Measurements from ENCODE around the gene BRD7.

The BRD7 gene

GRCh38 chr16:50373345-50373701 is 4.5 kb upstream of the BRD7 start:
- Mint-ChIP-seq H3K9me3 (no peaks in the 10 kb centered on the region), H3K36me3 (ENCODE audit: low read depth) (no peaks in the 10 kb centered on the region), H3K4me1 (peaks cover 26% of the 10 kb centered on the region), H3K27me3 (ENCODE audit: low read depth, poor library complexity) (peaks cover 3% of the 10 kb centered on the region), H3K27ac (no peak overlapping the region), H3K4me3 (no peak overlapping the region)
- DNase-seq, result no peak
- no peak for TF ChIP-seq CTCF (IDR thresholded peaks at IDR 0.05)

GRCh38 chr16:50372611-50373344 is 4.0 kb upstream of the BRD7 start:
- no peak for DNase-seq
- no peaks in the 10 kb centered on the region for H3K9me3 Mint-ChIP-seq
- no peak overlapping the region for H3K27ac Mint-ChIP-seq
- H3K27me3 Mint-ChIP-seq (ENCODE audit: low read depth, poor library complexity), result peaks cover 3% of the 10 kb centered on the region
- no peak for TF ChIP-seq CTCF (IDR thresholded peaks at IDR 0.05)
- H3K4me1 Mint-ChIP-seq, result peaks cover 31% of the 10 kb centered on the region
- H3K4me3 Mint-ChIP-seq, result no peak overlapping the region
- no peaks in the 10 kb centered on the region for H3K36me3 Mint-ChIP-seq (ENCODE audit: low read depth)

- peaks cover 3% of the 10 kb centered on the region for H3K27me3 Mint-ChIP-seq (ENCODE audit: low read depth, poor library complexity)
- DNase-seq, result peak; percentile 56
- TF ChIP-seq CTCF (IDR thresholded peaks at IDR 0.05), result peak; percentile 31
- H3K4me1 Mint-ChIP-seq, result peaks cover 37% of the 10 kb centered on the region
- H3K27ac Mint-ChIP-seq, result no peak overlapping the region
- no peak overlapping the region for H3K4me3 Mint-ChIP-seq
- H3K36me3 Mint-ChIP-seq (ENCODE audit: low read depth), result no peaks in the 10 kb centered on the region
- H3K9me3 Mint-ChIP-seq, result no peaks in the 10 kb centered on the region
Measured at GRCh38 chr16:50371936-50372595, 3.3 kb upstream of the BRD7 start.

GRCh38 chr16:50371036-50371716 is 2.4 kb upstream of the BRD7 start:
- TF ChIP-seq CTCF (IDR thresholded peaks at IDR 0.05), result no peak
- Mint-ChIP-seq H3K36me3 (ENCODE audit: low read depth) (peaks cover 1% of the 10 kb centered on the region), H3K4me1 (peaks cover 46% of the 10 kb centered on the region), H3K4me3 (no peak overlapping the region), H3K9me3 (no peaks in the 10 kb centered on the region), H3K27ac (no peak overlapping the region), H3K27me3 (ENCODE audit: low read depth, poor library complexity) (peaks cover 3% of the 10 kb centered on the region)
- no peak for DNase-seq

- no peak for DNase-seq
- peaks cover 3% of the 10 kb centered on the region for H3K27me3 Mint-ChIP-seq (ENCODE audit: low read depth, poor library complexity)
- peaks cover 13% of the 10 kb centered on the region for H3K36me3 Mint-ChIP-seq (ENCODE audit: low read depth)
- no peak for TF ChIP-seq CTCF (IDR thresholded peaks at IDR 0.05)
- H3K4me3 Mint-ChIP-seq, result peak overlapping the region; percentile 85
- H3K4me1 Mint-ChIP-seq, result peaks cover 57% of the 10 kb centered on the region
- H3K27ac Mint-ChIP-seq, result no peak overlapping the region
- no peaks in the 10 kb centered on the region for H3K9me3 Mint-ChIP-seq
Measured at GRCh38 chr16:50369133-50369804, 481 bp upstream of the BRD7 start.

Measured in nephron progenitor cell (in vitro differentiated cells).